Thyroid gland (tissue), 4 donors: ENCODE data around the gene MAP3K8.

Experiments
- POLR2A ChIP-seq, 2 donors: fragments of 450-650 bp; IDR thresholded peaks; one replicate each; pipeline ENCODE4 v1.6.1; 2017; ENCODE audit warnings: antibody characterized with exemption in 2 of 2, mild to moderate bottlenecking in 2 of 2, moderate library complexity in 1 of 2
- TF ChIP-seq, protein P1 (sequence below), 6 experiments: fragments of 200-600 bp in 3 of 6; fragments of 450-650 bp in 3 of 6; sonication (generic) in 3 of 6; IDR thresholded peaks; one replicate each; pipeline ENCODE4 v1.5.1; 2016 to 2019; ENCODE audit warnings: antibody characterized with exemption in 6 of 6, mild to moderate bottlenecking in 2 of 6, inconsistent platforms in 1 of 6, moderate library complexity in 1 of 6

- TF ChIP-seq, protein P1, sequence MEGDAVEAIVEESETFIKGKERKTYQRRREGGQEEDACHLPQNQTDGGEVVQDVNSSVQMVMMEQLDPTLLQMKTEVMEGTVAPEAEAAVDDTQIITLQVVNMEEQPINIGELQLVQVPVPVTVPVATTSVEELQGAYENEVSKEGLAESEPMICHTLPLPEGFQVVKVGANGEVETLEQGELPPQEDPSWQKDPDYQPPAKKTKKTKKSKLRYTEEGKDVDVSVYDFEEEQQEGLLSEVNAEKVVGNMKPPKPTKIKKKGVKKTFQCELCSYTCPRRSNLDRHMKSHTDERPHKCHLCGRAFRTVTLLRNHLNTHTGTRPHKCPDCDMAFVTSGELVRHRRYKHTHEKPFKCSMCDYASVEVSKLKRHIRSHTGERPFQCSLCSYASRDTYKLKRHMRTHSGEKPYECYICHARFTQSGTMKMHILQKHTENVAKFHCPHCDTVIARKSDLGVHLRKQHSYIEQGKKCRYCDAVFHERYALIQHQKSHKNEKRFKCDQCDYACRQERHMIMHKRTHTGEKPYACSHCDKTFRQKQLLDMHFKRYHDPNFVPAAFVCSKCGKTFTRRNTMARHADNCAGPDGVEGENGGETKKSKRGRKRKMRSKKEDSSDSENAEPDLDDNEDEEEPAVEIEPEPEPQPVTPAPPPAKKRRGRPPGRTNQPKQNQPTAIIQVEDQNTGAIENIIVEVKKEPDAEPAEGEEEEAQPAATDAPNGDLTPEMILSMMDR (IDR thresholded peaks at IDR 0.05), result no peak
- TF ChIP-seq POLR2A (IDR thresholded peaks at IDR 0.05), result no peak
Measured at GRCh38 chr10:30510184-30510931, 76.4 kb downstream of the MAP3K8 start.
